HepG2 (cell line): ENCODE results near the gene BATF2. TPM values are rescaled to one million over a fixed set of nuclear protein-coding genes. Genes with fewer than 3 reads are reported as not detected.

Experiments
- AKAP8 ChIP-seq: sonication (generic); formaldehyde crosslinking; IDR thresholded peaks from 2 replicates; pipeline ENCODE4 v1.5.1; 2020; ENCODE audit warnings: mild to moderate bottlenecking, missing genetic modification reagents
- CC2D1A ChIP-seq: sonication (generic); formaldehyde crosslinking; IDR thresholded peaks from 2 replicates; pipeline ENCODE4 v1.8.1; 2023; ENCODE audit warnings: mild to moderate bottlenecking, missing genetic modification reagents
- FOXO4 ChIP-seq: sonication (generic); formaldehyde crosslinking; conservative IDR thresholded peaks from 2 replicates; pipeline ENCODE4 v1.8.1; 2023; ENCODE audit warnings: missing genetic modification reagents
- HNF4G ChIP-seq, 2 experiments: sonication (generic) in 1 of 2; formaldehyde crosslinking in 1 of 2; IDR thresholded peaks; 2 replicates each; pipeline versions ENCODE4 v1.4.0 to v1.6.1; 2011 to 2020; ENCODE audit warnings: borderline replicate concordance in 2 of 2, low read depth in 2 of 2, mild to moderate bottlenecking in 2 of 2, low read length in 1 of 2, missing genetic modification reagents in 1 of 2, moderate library complexity in 1 of 2
- KDM5B ChIP-seq: sonication (generic); formaldehyde crosslinking; IDR thresholded peaks from 2 replicates; pipeline ENCODE4 v1.4.0; 2020; ENCODE audit warnings: missing genetic modification reagents, mild to moderate bottlenecking, borderline replicate concordance
- MXI1 ChIP-seq: IDR thresholded peaks from 3 replicates; pipeline ENCODE4 v1.6.1; 2012; ENCODE audit warnings: low read depth, low read length, inconsistent platforms, borderline replicate concordance
- NFRKB ChIP-seq: fragments of 450-650 bp; IDR thresholded peaks from 2 replicates; pipeline ENCODE4 v1.6.1; 2017
- PAF1 ChIP-seq: IDR thresholded peaks from 2 replicates; pipeline ENCODE4 v1.6.1; 2016; ENCODE audit warnings: missing genetic modification reagents, missing compliant biosample characterization
- PAXIP1 ChIP-seq: sonication (generic); formaldehyde crosslinking; conservative IDR thresholded peaks from 2 replicates; pipeline ENCODE4 v1.4.0; 2020; ENCODE audit warnings: mild to moderate bottlenecking, missing genetic modification reagents, moderate library complexity
- PHF21A ChIP-seq: sonication (generic); formaldehyde crosslinking; IDR thresholded peaks from 2 replicates; pipeline ENCODE4 v1.5.0; 2020; ENCODE audit warnings: mild to moderate bottlenecking, missing genetic modification reagents
- REST ChIP-seq, 2 experiments: IDR thresholded peaks; 2 replicates each; pipeline ENCODE4 v1.6.1; 2011 to 2012; ENCODE audit warnings: low read length in 2 of 2, borderline replicate concordance in 1 of 2, low read depth in 1 of 2, mild to moderate bottlenecking in 1 of 2, moderate library complexity in 1 of 2
- YY1 ChIP-seq: IDR thresholded peaks from 2 replicates; pipeline ENCODE4 v1.6.1; 2011; ENCODE audit warnings: low read length, low read depth, moderate library complexity, mild to moderate bottlenecking; ENCODE audit not compliant: insufficient read depth, insufficient replicate concordance
- ZMAT5 ChIP-seq: sonication (generic); formaldehyde crosslinking; IDR thresholded peaks from 2 replicates; pipeline ENCODE4 v1.5.0; 2020; ENCODE audit warnings: mild to moderate bottlenecking, low read depth, missing genetic modification reagents, borderline replicate concordance
- ZNF367 ChIP-seq: sonication (generic); formaldehyde crosslinking; IDR thresholded peaks from 2 replicates; pipeline ENCODE4 v1.4.0; 2020; ENCODE audit warnings: missing genetic modification reagents, borderline replicate concordance
- ZNF496 ChIP-seq: sonication (generic); formaldehyde crosslinking; IDR thresholded peaks from 2 replicates; pipeline ENCODE4 v1.8.1; 2023; ENCODE audit warnings: mild to moderate bottlenecking, moderate library complexity, missing genetic modification reagents; ENCODE audit not compliant: insufficient replicate concordance
- polyA plus RNA-seq, 8 experiments: library from polyadenylated mRNA; depleted of rRNA in 3 of 8; stranded (reverse) in 7 of 8; unstranded in 1 of 8; fragments of >200 nt; fragmentation: Illumina TruSeq in 4 of 8; extraction: Trizol in 4 of 8; gene quantifications; 2 replicates each; pipeline versions ENCODE4 v1.2.1 to v1.2.3, GENCODE V29; 2011 to 2016; ENCODE audit warnings: low read depth in 4 of 8, missing spikeins in 1 of 8, mixed read lengths in 1 of 8; ENCODE audit not compliant: insufficient read depth in 1 of 8
- total RNA-seq, 5 experiments: library from RNA; depleted of rRNA; stranded (reverse); fragments of >200 nt; fragmentation: Illumina TruSeq; extraction: Trizol; gene quantifications; 2 replicates each; pipeline ENCODE4 v1.2.3, GENCODE V29; 2016; ENCODE audit warnings: low read depth in 1 of 5

Gene BATF2
- total and polyA plus RNA-seq, 2 of the 13 experiments (the other 11 are each of a cell fraction or from before 2014, with no cell fraction given) = 2.8 to 3.9 TPM

- TF ChIP-seq ZMAT5 (CRISPR knock-in tag) = no peak
- TF ChIP-seq ZNF496 = no peak
- TF ChIP-seq NFRKB = no peak
- peak; percentile 25; the same call in 1 of the 2 replicates for TF ChIP-seq HNF4G (IDR thresholded peaks at IDR 0.05; ENCODE audit: borderline replicate concordance, low read depth, low read length)
- TF ChIP-seq HNF4G (CRISPR knock-in tag; IDR thresholded peaks at IDR 0.05; ENCODE audit: borderline replicate concordance, low read depth) = no peak
- peak; percentile 79 for TF ChIP-seq PAXIP1 (CRISPR knock-in tag)
- no peak for TF ChIP-seq CC2D1A (CRISPR knock-in tag)
- TF ChIP-seq ZNF367 = no peak
- TF ChIP-seq YY1 = no peak
- no peak for TF ChIP-seq REST (IDR thresholded peaks at IDR 0.05; ENCODE audit: borderline replicate concordance in 1 of 2, low read depth in 1 of 2, low read length in 2 of 2)
- TF ChIP-seq AKAP8 = peak; percentile 53; the same call in 1 of the 2 replicates
- TF ChIP-seq MXI1 = no peak
- TF ChIP-seq FOXO4 (CRISPR knock-in tag) = 0 out of 2 replicates have a peak, but pooled peaks have one; percentile 23
- peak; percentile 35; the same call in 1 of the 2 replicates for TF ChIP-seq PHF21A (CRISPR knock-in tag)
- no peak for TF ChIP-seq PAF1 (CRISPR knock-in tag)
- TF ChIP-seq KDM5B (CRISPR knock-in tag) = 0 out of 2 replicates have a peak, but pooled peaks have one; percentile 31
Measured at GRCh38 chr11:64987998-64988854, 8.5 kb downstream of the BATF2 start (continued).
